ENCODE results near the gene POLR3GL. TPM values are rescaled to one million over a fixed set of nuclear protein-coding genes. Genes with fewer than 3 reads are reported as not detected.

Gene POLR3GL
- total RNA-seq, 1 experiment from 2014 or later = 7.9 TPM

DNA sequence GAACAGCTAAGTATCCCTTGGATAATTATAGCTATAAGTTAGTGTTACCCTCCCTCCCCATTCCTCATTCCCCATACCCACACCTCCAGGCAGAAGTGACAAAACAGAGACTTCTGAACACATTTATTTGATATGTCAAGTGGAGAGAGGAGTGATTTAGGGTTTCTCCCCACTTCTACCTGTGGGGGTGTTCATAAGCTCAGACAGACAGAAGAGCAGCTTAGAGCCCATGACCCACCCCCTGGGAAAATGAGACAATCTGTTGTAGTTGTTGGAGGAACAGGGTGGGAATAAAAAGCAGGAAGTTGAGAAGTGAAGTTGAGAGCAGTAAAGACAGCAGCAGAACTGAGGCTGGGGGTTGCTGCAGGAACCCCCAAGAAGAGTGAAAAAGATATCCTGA lies 5.2 kb upstream of the POLR3GL start:
- Histone ChIP-seq H3K9me3 (ENCODE audit: control insufficient read depth, low read depth, low read length) (no peaks in the 10 kb centered on the region), H3K23ac (ENCODE audit: insufficient read length, low read depth, low read length) (no peak overlapping the region)

More for the DNA sequence above, 5.2 kb upstream of the POLR3GL start:
- Histone ChIP-seq H3K27ac (ENCODE audit: insufficient read length, low read depth, low read length) (no peak overlapping the region), H3T11ph (ENCODE audit: low read length) (no peak overlapping the region), H4K5ac (ENCODE audit: insufficient read length, low read depth, low read length) (no peak overlapping the region), H4K91ac (ENCODE audit: insufficient read length, low read depth, low read length) (no peak overlapping the region), H2AK5ac (ENCODE audit: insufficient read length, low read length) (no peak overlapping the region), H2BK12ac (ENCODE audit: insufficient read length, low read depth, low read length) (no peak overlapping the region), H3K4ac (ENCODE audit: low read depth, low read length) (no peak overlapping the region), H2BK120ac (ENCODE audit: low read depth, low read length, poor library complexity, severe bottlenecking) (no peak overlapping the region), H3K4me1 (ENCODE audit: insufficient read depth, low read length) (peaks cover 2% of the 10 kb centered on the region; the same call in 1 of the 2 replicates), H3K23me2 (ENCODE audit: insufficient read length, low read depth, low read length, poor library complexity, severe bottlenecking) (peaks cover 31% of the 10 kb centered on the region), H3K9ac (ENCODE audit: extremely low read depth, insufficient read length, low read length) (no peak overlapping the region), H3K27me3 (ENCODE audit: insufficient read depth, low read length) (peaks cover 45% of the 10 kb centered on the region), H2BK5ac (ENCODE audit: insufficient read length, low read length) (no peak overlapping the region), H2AFZ (ENCODE audit: low read length) (no peak overlapping the region), H3K79me2 (ENCODE audit: insufficient read depth, low read length) (no peaks in the 10 kb centered on the region), H3K4me2 (ENCODE audit: insufficient read depth, insufficient read length, low read length) (no peak overlapping the region), H3K18ac (ENCODE audit: insufficient read length, low read depth, low read length) (no peak overlapping the region), H3K79me1 (ENCODE audit: insufficient read depth, low read depth, low read length, poor library complexity, severe bottlenecking) (no peaks in the 10 kb centered on the region), H2BK15ac (ENCODE audit: low read depth, low read length) (no peak overlapping the region), H4K8ac (replicated peaks; ENCODE audit: insufficient read length, low read depth, low read length) (no peak overlapping the region), H2BK20ac (ENCODE audit: low read depth, low read length, poor library complexity, severe bottlenecking) (no peak overlapping the region), H3K14ac (ENCODE audit: insufficient read depth, low read length) (no peak overlapping the region), H3K56ac (ENCODE audit: insufficient read length, low read depth, low read length) (no peak overlapping the region), H4K20me1 (ENCODE audit: control insufficient read depth, insufficient read depth, insufficient read length) (no peaks in the 10 kb centered on the region)
- peaks cover 81% of the 10 kb centered on the region for H3K27me3 Mint-ChIP-seq (ENCODE audit: low read depth)
- H3K36me3 Mint-ChIP-seq (ENCODE audit: insufficient read depth in 1 of 3, low read depth in 3 of 3) = no peaks in the 10 kb centered on the region; a peak in 1 of 7 replicates
- H3K27ac Mint-ChIP-seq = no peak overlapping the region
- H3K4me1 Mint-ChIP-seq = peaks cover 38 to 44% of the 10 kb centered on the region in 2 experiments
- peak overlapping the region; percentile 87 to 95; a peak in 4 of 5 replicates for H3K4me3 Mint-ChIP-seq
- no peak for DNase-seq
- TF ChIP-seq, protein P1, sequence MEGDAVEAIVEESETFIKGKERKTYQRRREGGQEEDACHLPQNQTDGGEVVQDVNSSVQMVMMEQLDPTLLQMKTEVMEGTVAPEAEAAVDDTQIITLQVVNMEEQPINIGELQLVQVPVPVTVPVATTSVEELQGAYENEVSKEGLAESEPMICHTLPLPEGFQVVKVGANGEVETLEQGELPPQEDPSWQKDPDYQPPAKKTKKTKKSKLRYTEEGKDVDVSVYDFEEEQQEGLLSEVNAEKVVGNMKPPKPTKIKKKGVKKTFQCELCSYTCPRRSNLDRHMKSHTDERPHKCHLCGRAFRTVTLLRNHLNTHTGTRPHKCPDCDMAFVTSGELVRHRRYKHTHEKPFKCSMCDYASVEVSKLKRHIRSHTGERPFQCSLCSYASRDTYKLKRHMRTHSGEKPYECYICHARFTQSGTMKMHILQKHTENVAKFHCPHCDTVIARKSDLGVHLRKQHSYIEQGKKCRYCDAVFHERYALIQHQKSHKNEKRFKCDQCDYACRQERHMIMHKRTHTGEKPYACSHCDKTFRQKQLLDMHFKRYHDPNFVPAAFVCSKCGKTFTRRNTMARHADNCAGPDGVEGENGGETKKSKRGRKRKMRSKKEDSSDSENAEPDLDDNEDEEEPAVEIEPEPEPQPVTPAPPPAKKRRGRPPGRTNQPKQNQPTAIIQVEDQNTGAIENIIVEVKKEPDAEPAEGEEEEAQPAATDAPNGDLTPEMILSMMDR (conservative IDR thresholded peaks at IDR 0.05) = no peak
- no peaks in the 10 kb centered on the region for H3K9me3 Mint-ChIP-seq

Measured in H9 (cell line).